Bronchial epithelial cell (primary cell): ENCODE measurements around the gene ZP1. TPM values are rescaled to one million over a fixed set of nuclear protein-coding genes. Genes with fewer than 3 reads are reported as not detected.

Experiments
- DNase-seq: peaks from one replicate; pipeline ENCODE4 v3.0.0-alpha.2; 2010; ENCODE audit warnings: low read depth
- FAIRE-seq: peaks from 2 replicates; lab custom pipeline; 2011; peaks lifted over from hg19 to GRCh38; lab: Jason Lieb, UNC
- H3K27me3 ChIP-seq: 2 replicates; pipeline ENCODE4 v1.5.1; 2011; ENCODE audit warnings: low read length; ENCODE audit not compliant: control insufficient read depth, insufficient read depth
- H3K36me3 ChIP-seq: 2 replicates; pipeline ENCODE4 v1.5.1; 2011; ENCODE audit warnings: low read length; ENCODE audit not compliant: control insufficient read depth, insufficient read depth
- H3K4me3 ChIP-seq: 2 replicates; pipeline ENCODE4 v1.5.1; 2011; ENCODE audit warnings: mild to moderate bottlenecking, low read depth, low read length, control low read depth
- total RNA-seq: library from RNA; depleted of rRNA; stranded (reverse); fragments of >200 nt; gene quantifications from 2 replicates; pipeline ENCODE4 v1.2.1, GENCODE V29; 2014
- TF ChIP-seq, protein P1 (sequence below): IDR thresholded peaks from 2 replicates; pipeline ENCODE4 v1.5.1; 2011; ENCODE audit warnings: mild to moderate bottlenecking, moderate library complexity, low read length, control low read depth, inconsistent platforms; ENCODE audit not compliant: insufficient read depth, severe bottlenecking

The ZP1 gene
- total RNA-seq, 1 donor from 2014 or later, result not detected

DNA sequence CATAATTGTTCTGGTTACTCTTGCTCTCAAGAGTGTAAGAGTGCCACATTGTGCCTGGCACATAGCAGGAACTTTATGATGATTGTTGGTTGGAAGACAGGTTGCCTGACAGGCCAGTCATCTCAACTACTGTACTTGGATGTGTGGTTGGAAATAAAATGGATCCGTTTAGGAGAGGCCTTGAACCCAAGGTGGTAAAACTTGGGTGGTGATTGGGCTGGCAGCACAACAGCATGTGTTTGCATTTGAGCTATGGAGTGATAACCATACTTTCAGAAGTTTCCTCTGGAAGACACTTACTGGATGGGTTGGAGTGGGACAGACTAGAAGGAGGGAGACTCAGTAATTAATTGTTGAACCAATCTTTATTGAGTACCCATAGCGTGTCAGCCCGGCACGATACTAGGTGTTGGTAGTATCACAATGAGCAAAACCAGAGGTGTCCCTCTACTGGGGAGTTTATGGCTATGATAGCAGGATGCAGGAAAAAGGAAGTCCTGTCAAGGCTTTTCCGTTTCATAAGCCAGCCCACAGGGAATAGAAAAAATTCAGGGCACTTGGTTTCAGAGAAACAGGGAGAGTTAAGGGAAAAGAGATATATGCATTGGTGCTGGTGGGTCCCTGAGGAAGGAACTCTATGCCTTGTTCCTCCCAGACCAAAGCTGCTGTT is 43.5 kb downstream of the ZP1 start:
- Histone ChIP-seq H3K27me3 (no peaks in the 10 kb centered on the region), H3K36me3 (no peaks in the 10 kb centered on the region), H3K4me3 (no peak overlapping the region)
- no peak for FAIRE-seq
- TF ChIP-seq, protein P1, sequence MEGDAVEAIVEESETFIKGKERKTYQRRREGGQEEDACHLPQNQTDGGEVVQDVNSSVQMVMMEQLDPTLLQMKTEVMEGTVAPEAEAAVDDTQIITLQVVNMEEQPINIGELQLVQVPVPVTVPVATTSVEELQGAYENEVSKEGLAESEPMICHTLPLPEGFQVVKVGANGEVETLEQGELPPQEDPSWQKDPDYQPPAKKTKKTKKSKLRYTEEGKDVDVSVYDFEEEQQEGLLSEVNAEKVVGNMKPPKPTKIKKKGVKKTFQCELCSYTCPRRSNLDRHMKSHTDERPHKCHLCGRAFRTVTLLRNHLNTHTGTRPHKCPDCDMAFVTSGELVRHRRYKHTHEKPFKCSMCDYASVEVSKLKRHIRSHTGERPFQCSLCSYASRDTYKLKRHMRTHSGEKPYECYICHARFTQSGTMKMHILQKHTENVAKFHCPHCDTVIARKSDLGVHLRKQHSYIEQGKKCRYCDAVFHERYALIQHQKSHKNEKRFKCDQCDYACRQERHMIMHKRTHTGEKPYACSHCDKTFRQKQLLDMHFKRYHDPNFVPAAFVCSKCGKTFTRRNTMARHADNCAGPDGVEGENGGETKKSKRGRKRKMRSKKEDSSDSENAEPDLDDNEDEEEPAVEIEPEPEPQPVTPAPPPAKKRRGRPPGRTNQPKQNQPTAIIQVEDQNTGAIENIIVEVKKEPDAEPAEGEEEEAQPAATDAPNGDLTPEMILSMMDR, result no peak
- no peak for DNase-seq

DNA sequence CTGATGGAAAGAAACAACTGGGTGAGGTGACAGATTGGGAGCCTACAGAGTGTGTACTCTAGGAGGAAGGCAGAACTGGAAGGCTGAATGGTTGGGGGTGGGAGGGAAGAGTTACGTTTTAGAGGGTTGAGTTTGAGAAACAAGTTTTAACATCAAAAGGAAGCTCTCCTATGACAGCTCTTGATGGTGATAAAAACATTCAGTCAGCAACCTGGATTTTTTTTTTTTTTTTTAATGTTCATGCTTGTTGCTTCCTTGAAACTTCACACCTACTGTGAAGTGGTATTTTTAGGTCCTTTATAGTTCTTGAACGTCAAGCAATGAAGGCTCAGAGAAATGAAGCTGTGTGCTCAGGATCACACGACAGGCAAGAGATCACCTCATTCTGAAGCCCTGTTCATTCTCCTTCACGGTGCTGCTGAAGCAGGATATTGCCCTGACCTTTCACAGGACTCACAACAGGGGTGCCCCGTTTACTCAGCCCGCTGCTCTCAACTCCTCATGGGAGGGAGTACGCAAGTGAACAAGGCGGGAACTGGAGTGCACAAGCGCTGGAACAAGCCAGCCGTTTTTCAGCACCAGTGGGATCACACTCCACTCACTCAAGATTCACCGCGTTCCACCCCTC is 45.0 kb downstream of the ZP1 start:
- Histone ChIP-seq H3K4me3 (no peak overlapping the region), H3K36me3 (no peaks in the 10 kb centered on the region), H3K27me3 (no peaks in the 10 kb centered on the region)
- TF ChIP-seq, protein P1, result no peak
- FAIRE-seq, result no peak
- DNase-seq, result no peak

DNA sequence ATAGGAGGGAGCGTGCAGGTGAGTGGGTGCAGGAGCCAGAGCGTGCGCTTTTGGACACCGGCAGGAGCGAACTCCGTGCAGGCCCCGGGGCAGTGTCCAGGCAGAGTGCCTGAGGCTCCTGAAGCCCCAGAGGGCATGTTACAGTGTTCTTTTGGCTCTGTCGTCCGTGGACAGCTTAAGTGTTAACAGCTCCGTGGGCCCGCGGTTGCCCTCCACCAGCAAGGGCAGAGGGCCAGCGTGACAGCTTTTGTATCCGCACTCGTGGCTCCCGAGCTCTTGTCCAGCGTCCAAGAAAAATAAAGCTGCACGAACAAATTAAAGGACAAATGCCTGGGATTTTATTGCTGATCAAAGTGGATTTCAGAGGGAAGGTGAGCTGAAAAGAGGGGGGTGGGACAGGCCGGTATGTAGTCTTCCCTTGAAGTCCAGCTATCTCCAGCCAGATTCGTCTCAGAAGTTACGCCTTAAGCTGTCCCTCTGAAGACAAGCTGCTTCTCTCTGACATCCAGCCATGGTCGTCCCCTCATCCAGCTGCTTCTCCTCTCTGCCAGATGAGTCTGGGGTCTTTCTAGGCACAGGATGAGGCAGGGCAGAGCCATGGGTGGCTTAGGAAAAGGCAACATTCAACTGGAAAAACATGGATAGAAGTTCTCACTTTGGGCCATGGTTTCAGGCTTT is 45.6 kb downstream of the ZP1 start:
- DNase-seq (no peak), FAIRE-seq (no peak)
- no peaks in the 10 kb centered on the region for H3K36me3 ChIP-seq
- no peak overlapping the region for H3K4me3 ChIP-seq
- TF ChIP-seq, protein P1, result no peak
- no peaks in the 10 kb centered on the region for H3K27me3 ChIP-seq

DNA sequence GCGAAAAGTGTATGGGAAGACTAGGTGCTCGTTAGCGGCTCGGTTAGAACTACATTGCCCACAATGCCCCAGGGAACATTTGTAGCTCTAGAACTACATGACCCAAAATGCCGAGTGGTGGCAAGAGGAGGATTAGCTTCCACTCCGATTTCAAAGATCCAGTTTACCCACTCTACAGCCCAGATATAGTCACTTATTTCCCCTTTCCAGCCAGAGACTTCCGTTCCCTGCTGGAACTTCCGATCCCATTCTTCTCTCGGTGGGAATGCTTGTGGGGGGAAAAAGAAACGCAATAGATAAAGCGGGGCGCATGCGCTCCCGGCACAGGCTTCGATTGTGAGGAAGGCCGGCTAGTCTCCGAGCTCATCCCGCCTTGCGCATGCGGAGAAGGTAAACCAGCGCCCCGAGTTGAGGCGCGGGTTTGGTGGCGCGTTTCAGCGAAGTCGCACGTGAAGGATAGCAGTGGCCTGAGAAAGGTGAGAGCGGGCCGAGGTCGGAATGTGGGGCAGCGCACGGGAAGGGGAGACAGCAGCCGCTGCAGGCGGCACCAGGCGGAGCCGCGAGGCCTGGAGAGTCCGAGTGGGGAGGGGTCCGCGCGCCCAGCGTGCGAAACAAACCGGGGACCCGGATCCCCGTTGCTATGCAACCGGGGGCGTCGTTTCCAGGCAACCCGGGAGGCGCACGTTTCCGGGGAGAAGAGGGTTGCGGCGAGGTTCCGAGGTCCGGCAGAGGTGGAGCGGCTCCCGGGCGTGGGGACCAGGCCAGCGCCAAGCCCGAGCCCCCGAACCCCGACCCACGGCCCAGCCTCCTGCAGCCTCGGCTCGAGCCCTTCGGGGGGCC is 46.7 kb downstream of the ZP1 start, which contains the start of gene TMEM109:
Gene TMEM109, plus strand, starts transcription at position 366 of the 840 bp plus-strand sequence. CDS start 5,536 bp downstream, outside the sequence.
- Histone ChIP-seq H3K4me3 (peak within 1 kb of the TSS; percentile 81), H3K36me3 (no peaks in the 10 kb centered on the region), H3K27me3 (no peaks in the 10 kb centered on the region)
- DNase-seq, result peak; percentile 82
- no peak for FAIRE-seq
- TF ChIP-seq, protein P1, result no peak

DNA sequence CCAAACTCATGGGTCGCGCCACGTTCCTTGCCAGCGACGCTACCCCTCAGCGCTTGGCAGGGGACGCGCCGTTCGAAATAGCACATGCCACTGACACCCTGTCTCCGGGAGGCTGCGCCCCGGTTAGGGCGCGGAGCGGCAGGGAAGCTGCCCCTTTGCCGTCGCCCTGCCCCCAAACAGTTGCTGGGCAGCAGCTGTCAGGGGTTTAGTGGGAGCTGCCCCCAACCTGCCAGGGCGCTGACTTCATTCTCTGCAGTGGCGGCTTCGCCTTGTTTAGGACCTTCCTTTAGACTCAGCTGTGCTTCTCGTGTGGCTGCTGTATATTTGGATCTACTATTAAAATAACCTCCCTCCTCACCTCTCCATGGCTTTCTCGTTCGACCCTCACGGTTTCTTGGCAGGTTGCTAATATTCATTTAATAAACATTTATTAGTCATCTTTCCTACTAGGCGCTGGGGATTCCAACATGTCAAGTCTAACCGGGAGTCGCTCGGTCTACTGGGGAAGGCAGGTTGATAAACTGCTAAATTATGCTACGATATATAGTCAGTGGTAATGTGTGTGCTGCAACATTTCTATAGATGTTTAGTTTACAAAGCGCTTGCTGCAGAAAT is 47.4 kb downstream of the ZP1 start:
- TF ChIP-seq, protein P1, result no peak
- Histone ChIP-seq H3K27me3 (no peaks in the 10 kb centered on the region), H3K4me3 (peak overlapping the region; percentile 81), H3K36me3 (peaks cover 3% of the 10 kb centered on the region)
- no peak for FAIRE-seq
- DNase-seq, result peak; percentile 62
